GM21786 (cell line): ENCODE results near the gene ATAD3C.
"Not testable (repeated sequence)": the region's sequence is repeated elsewhere in the genome, so short reads cannot be mapped to it uniquely, and the experiment has no call there.

ENCODE experiments used
- ATAC-seq: cut with Tn5 transposase; IDR thresholded peaks from one replicate; pipeline ENCODE4 v1.9.1; 2021; ENCODE audit not compliant: unreplicated experiment

Gene ATAD3C

GRCh38 chr1:1470626-1471388 lies 21.3 kb downstream of the ATAD3C start:
- ATAC-seq, result no peak

GRCh38 chr1:1471389-1472052 lies 22.0 kb downstream of the ATAD3C start, which contains the start of gene ATAD3B:
Gene ATAD3B (plus strand): TSS chr1:1471765. CDS start chr1:1471885, 120 bp downstream.
- ATAC-seq, result peak; percentile 94

GRCh38 chr1:1472053-1472876 lies 22.8 kb downstream of the ATAD3C start:
- not testable (repeated sequence) for ATAC-seq

- not testable (repeated sequence) for ATAC-seq
These were observed 26.5 kb downstream of the ATAD3C start for GRCh38 chr1:1476011-1476410.

GRCh38 chr1:1477206-1477605 lies 27.7 kb downstream of the ATAD3C start:
- ATAC-seq, result no peak

GRCh38 chr1:1479547-1480487 lies 30.3 kb downstream of the ATAD3C start:
- no peak for ATAC-seq

- not testable (repeated sequence) for ATAC-seq
These were observed 31.0 kb downstream of the ATAD3C start for GRCh38 chr1:1480488-1480867.

GRCh38 chr1:1481811-1482210 lies 32.3 kb downstream of the ATAD3C start:
- ATAC-seq, result not testable (repeated sequence)

- ATAC-seq, result no peak
These were observed 33.4 kb downstream of the ATAD3C start for GRCh38 chr1:1482856-1483255.

- ATAC-seq, result no peak
These were observed 34.2 kb downstream of the ATAD3C start for GRCh38 chr1:1483714-1484113.

- ATAC-seq, result not testable (repeated sequence)
These were observed 35.7 kb downstream of the ATAD3C start for GRCh38 chr1:1484976-1485750.

GRCh38 chr1:1485755-1486317 lies 36.3 kb downstream of the ATAD3C start:
- ATAC-seq, result not testable (repeated sequence)

- ATAC-seq, result no peak
These were observed 38.2 kb downstream of the ATAD3C start for GRCh38 chr1:1487701-1488100.

- ATAC-seq, result no peak
These were observed 39.7 kb downstream of the ATAD3C start for GRCh38 chr1:1489231-1489630.

- no peak for ATAC-seq
These were observed 40.4 kb downstream of the ATAD3C start for GRCh38 chr1:1489861-1490260.

- no peak for ATAC-seq
These were observed 41.2 kb downstream of the ATAD3C start for GRCh38 chr1:1490633-1491230.

GRCh38 chr1:1491601-1492000 lies 42.1 kb downstream of the ATAD3C start:
- no peak for ATAC-seq

- ATAC-seq, result not testable (repeated sequence)
These were observed 44.8 kb downstream of the ATAD3C start for GRCh38 chr1:1494311-1494710.

GRCh38 chr1:1495461-1495975 lies 46.0 kb downstream of the ATAD3C start:
- not testable (repeated sequence) for ATAC-seq
